Caco-2 (cell line): ENCODE measurements around the gene ULK3. TPM values are rescaled to one million over a fixed set of nuclear protein-coding genes. Genes with fewer than 3 reads are reported as not detected.

ENCODE experiments used
- BruUV-seq: library from RNA; stranded (reverse); fragments of 400-500 nt; replicated peaks from 2 replicates; lab custom pipeline; 2021; lab: Mats Ljungman, UMichigan
- CTCF ChIA-PET: fragments of 300-600 bp; sonication (Branson Sonifier 250); formaldehyde crosslinking; loops from one replicate; lab custom pipeline; 2022; ENCODE audit warnings: antibody characterized with exemption; lab: Charles Lee
- POLR2A ChIA-PET: fragments of 300-600 bp; sonication (Branson Sonifier 250); formaldehyde crosslinking; loops from one replicate; lab custom pipeline; 2022; ENCODE audit warnings: antibody characterized with exemption; lab: Charles Lee
- DNase-seq, 2 experiments: peaks; one replicate each; pipeline versions ENCODE4 v3.0.0 to v3.0.0-alpha.2; 2020 to 2022
- H3K27me3 ChIP-seq: replicated peaks from 2 replicates; pipeline ENCODE4 v1.6.0; 2011; ENCODE audit warnings: low read length; ENCODE audit not compliant: control insufficient read depth, insufficient read depth
- H3K36me3 ChIP-seq: 2 replicates; pipeline ENCODE4 v1.5.1; 2011; ENCODE audit warnings: low read length; ENCODE audit not compliant: control insufficient read depth, insufficient read depth
- H3K4me1 ChIP-seq: fragments of 250-450 bp; sonication (Bioruptor Pico); 2 replicates; pipeline ENCODE4 v1.5.1; 2020; ENCODE audit warnings: mild to moderate bottlenecking
- H3K4me3 ChIP-seq: 2 replicates; pipeline ENCODE4 v1.5.1; 2011; ENCODE audit warnings: low read depth, mild to moderate bottlenecking, control low read depth, low read length
- H3K9me3 ChIP-seq: fragments of 250-450 bp; sonication (Bioruptor Pico); 2 replicates; pipeline ENCODE4 v1.5.1; 2020; ENCODE audit warnings: mild to moderate bottlenecking, moderate library complexity
- H3K27ac Mint-ChIP-seq: one replicate; pipeline ENCODE4 v1.8.0; 2022; ENCODE audit warnings: mixed read lengths; ENCODE audit not compliant: unreplicated experiment
- H3K27me3 Mint-ChIP-seq: one replicate; pipeline ENCODE4 v1.8.0; 2022; ENCODE audit warnings: mixed read lengths; ENCODE audit not compliant: insufficient read depth, unreplicated experiment
- H3K36me3 Mint-ChIP-seq: one replicate; pipeline ENCODE4 v1.8.0; 2022; ENCODE audit warnings: mild to moderate bottlenecking, mixed read lengths; ENCODE audit not compliant: insufficient read depth, unreplicated experiment
- H3K4me1 Mint-ChIP-seq: one replicate; pipeline ENCODE4 v1.8.0; 2022; ENCODE audit warnings: low read depth, mixed read lengths; ENCODE audit not compliant: unreplicated experiment
- H3K4me3 Mint-ChIP-seq: one replicate; pipeline ENCODE4 v1.8.0; 2022; ENCODE audit warnings: mild to moderate bottlenecking, moderate library complexity, mixed read lengths; ENCODE audit not compliant: unreplicated experiment
- H3K9me3 Mint-ChIP-seq: one replicate; pipeline ENCODE4 v1.8.0; 2022; ENCODE audit warnings: mixed read lengths; ENCODE audit not compliant: unreplicated experiment
- CTCF ChIP-seq, 2 experiments: fragments of 200-600 bp in 1 of 2; IDR thresholded peaks; 1 replicate in 1 of 2; 2 replicates in 1 of 2; pipeline versions ENCODE4 v1.5.1 to v1.8.0; 2011 to 2022; ENCODE audit warnings: antibody characterized with exemption in 1 of 2, control low read depth in 1 of 2, inconsistent platforms in 1 of 2, low read depth in 1 of 2, low read length in 1 of 2, mild to moderate bottlenecking in 1 of 2, moderate library complexity in 1 of 2; ENCODE audit not compliant: insufficient read depth in 1 of 2, severe bottlenecking in 1 of 2, unreplicated experiment in 1 of 2
- intact Hi-C: fragments of 100-400 bp; cut with micrococcal nuclease; formaldehyde crosslinking; loops from one replicate; pipeline ENCODE4 v1.10.0; 2022; ENCODE audit not compliant: unreplicated experiment
- total RNA-seq: library from RNA; stranded (reverse); gene quantifications from 2 replicates; pipeline ENCODE4 v1.2.3, GENCODE V29; 2022

The ULK3 gene
- total RNA-seq, 1 experiment from 2014 or later: 33.4 TPM

DNA sequence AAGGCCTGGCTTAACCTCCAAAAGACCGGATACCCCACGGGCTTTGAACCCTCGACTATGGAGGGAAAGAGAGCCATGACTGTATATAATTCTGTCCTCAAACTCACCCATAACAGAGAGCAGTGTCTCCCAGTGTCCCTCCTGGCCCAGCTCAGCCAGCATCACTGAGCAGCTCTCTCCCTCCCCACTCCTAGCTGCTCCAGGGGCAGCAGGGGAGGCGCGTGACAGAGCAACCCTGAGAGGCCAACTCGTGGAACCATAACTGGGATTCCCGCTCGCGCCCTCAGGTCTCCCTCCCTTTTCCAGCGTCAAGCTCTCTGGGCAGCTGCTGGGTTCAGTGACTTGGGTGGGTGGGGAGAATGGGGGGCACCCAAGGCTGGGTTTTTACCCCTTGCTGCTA lies 17.1 kb downstream of the ULK3 start:
- Mint-ChIP-seq H3K27ac (no peak overlapping the region), H3K4me1 (no peaks in the 10 kb centered on the region), H3K4me3 (no peak overlapping the region), H3K9me3 (no peaks in the 10 kb centered on the region), H3K27me3 (peaks cover 10% of the 10 kb centered on the region), H3K36me3 (no peaks in the 10 kb centered on the region)
- no peak for TF ChIP-seq CTCF (IDR thresholded peaks at IDR 0.05; ENCODE audit: insufficient read depth in 1 of 2, low read depth in 1 of 2, low read length in 1 of 2, severe bottlenecking in 1 of 2, unreplicated experiment in 1 of 2)
- Histone ChIP-seq H3K27me3 (peaks cover 1% of the 10 kb centered on the region; the same call in 1 of the 2 replicates), H3K4me3 (no peak overlapping the region), H3K9me3 (no peaks in the 10 kb centered on the region), H3K4me1 (no peaks in the 10 kb centered on the region), H3K36me3 (no peaks in the 10 kb centered on the region)
- POLR2A ChIA-PET: interaction anchor here (0.5 kb wide), 1 partner anchor 197 kb away, joined by 3 read pairs; the partner anchor contains the start of gene PPCDC
- no TSS peak for BruUV-seq
- intact Hi-C loops: no loop called here
- DNase-seq: no peak
- CTCF ChIA-PET: interaction anchor here (0.5 to 1.2 kb wide), 5 partner anchors 15 to 155 kb away, joined by 3 to 6 read pairs (median 3); no protein-coding TSS in a partner anchor

- no peak for DNase-seq
- no peaks in the 10 kb centered on the region for H3K36me3 Mint-ChIP-seq
- Histone ChIP-seq H3K9me3 (no peaks in the 10 kb centered on the region), H3K4me1 (no peaks in the 10 kb centered on the region), H3K27me3 (peaks cover 1% of the 10 kb centered on the region; the same call in 1 of the 2 replicates), H3K36me3 (no peaks in the 10 kb centered on the region), H3K4me3 (no peak overlapping the region)
- H3K4me1 Mint-ChIP-seq: no peaks in the 10 kb centered on the region
- no peak overlapping the region for H3K4me3 Mint-ChIP-seq
- intact Hi-C loops: no loop called here
- peaks cover 10% of the 10 kb centered on the region for H3K27me3 Mint-ChIP-seq
- BruUV-seq: no TSS peak
- TF ChIP-seq CTCF (IDR thresholded peaks at IDR 0.05; ENCODE audit: insufficient read depth in 1 of 2, low read depth in 1 of 2, low read length in 1 of 2, severe bottlenecking in 1 of 2, unreplicated experiment in 1 of 2): no peak
- no peaks in the 10 kb centered on the region for H3K9me3 Mint-ChIP-seq
- POLR2A ChIA-PET: no interaction called here
- CTCF ChIA-PET: no interaction called here
- H3K27ac Mint-ChIP-seq: no peak overlapping the region
These were observed 18.0 kb downstream of the ULK3 start for GRCh38 chr15:74824976-74825375.

GRCh38 chr15:74823324-74823723 lies 19.6 kb downstream of the ULK3 start:
- Histone ChIP-seq H3K4me3 (no peak overlapping the region), H3K9me3 (no peaks in the 10 kb centered on the region), H3K36me3 (no peaks in the 10 kb centered on the region), H3K4me1 (no peaks in the 10 kb centered on the region), H3K27me3 (peaks cover 1% of the 10 kb centered on the region; the same call in 1 of the 2 replicates)
- no TSS peak for BruUV-seq
- Mint-ChIP-seq H3K27me3 (peaks cover 10% of the 10 kb centered on the region), H3K27ac (no peak overlapping the region), H3K4me3 (no peak overlapping the region), H3K36me3 (no peaks in the 10 kb centered on the region), H3K9me3 (no peaks in the 10 kb centered on the region), H3K4me1 (no peaks in the 10 kb centered on the region)
- ChIA-PET POLR2A (no interaction called here), CTCF (no interaction called here)
- DNase-seq: no peak
- intact Hi-C loops: no loop called here
- no peak for TF ChIP-seq CTCF (IDR thresholded peaks at IDR 0.05; ENCODE audit: insufficient read depth in 1 of 2, low read depth in 1 of 2, low read length in 1 of 2, severe bottlenecking in 1 of 2, unreplicated experiment in 1 of 2)
